ENCODE data around the gene CDT1. TPM values are rescaled to one million over a fixed set of nuclear protein-coding genes. Genes with fewer than 3 reads are reported as not detected.

Gene CDT1
- total RNA-seq, 1 donor, result 7.8 TPM

GRCh38 chr16:88798772-88799455, 4.7 kb upstream of the CDT1 start:
- TF ChIP-seq, protein P1, sequence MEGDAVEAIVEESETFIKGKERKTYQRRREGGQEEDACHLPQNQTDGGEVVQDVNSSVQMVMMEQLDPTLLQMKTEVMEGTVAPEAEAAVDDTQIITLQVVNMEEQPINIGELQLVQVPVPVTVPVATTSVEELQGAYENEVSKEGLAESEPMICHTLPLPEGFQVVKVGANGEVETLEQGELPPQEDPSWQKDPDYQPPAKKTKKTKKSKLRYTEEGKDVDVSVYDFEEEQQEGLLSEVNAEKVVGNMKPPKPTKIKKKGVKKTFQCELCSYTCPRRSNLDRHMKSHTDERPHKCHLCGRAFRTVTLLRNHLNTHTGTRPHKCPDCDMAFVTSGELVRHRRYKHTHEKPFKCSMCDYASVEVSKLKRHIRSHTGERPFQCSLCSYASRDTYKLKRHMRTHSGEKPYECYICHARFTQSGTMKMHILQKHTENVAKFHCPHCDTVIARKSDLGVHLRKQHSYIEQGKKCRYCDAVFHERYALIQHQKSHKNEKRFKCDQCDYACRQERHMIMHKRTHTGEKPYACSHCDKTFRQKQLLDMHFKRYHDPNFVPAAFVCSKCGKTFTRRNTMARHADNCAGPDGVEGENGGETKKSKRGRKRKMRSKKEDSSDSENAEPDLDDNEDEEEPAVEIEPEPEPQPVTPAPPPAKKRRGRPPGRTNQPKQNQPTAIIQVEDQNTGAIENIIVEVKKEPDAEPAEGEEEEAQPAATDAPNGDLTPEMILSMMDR (IDR thresholded peaks at IDR 0.05; ENCODE audit: insufficient read depth, low read depth, low read length), result no peak
- DNase-seq (ENCODE audit: low read depth), result no peak
- H3K4me3 ChIP-seq (ENCODE audit: low read depth, low read length), result no peak overlapping the region

DNA sequence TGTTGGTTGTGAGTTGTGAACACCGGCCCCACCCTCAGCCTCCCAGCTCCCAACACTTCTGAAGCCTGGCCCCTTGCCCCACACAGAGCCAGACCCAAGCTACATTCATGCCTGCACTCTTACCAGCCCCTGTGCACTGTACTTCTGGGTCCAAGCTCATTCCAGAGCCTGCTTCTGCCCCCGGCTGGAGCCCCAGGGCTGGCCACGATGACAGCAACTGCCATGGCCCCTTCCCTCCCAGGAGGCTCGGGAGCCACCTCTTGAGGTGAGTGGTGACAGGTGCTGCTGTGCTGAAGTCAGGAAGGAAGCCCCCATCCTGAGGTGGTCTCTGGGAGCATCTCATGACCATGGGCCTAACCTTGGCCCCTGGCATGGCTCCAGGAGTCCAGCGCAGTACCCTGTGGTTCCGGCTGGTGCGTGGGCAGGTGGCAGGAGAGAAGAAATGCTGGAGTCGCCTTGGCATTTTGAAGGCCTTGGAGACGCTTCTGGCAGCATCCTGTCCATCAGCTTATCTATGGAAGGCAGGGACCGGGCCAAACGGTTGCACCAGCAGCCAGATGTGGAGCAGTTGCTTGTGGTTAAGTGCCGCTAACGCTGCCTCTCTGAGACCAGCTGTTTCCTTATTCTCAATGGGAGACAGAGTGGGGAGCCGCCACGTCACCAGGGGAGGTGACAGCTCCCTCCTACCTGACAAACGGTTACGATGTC, 3.9 kb upstream of the CDT1 start:
- no peak overlapping the region for H3K4me3 ChIP-seq (ENCODE audit: low read depth, low read length)
- no peak for DNase-seq (ENCODE audit: low read depth)
- TF ChIP-seq, protein P1 (IDR thresholded peaks at IDR 0.05; ENCODE audit: insufficient read depth, low read depth, low read length), result no peak

- H3K4me3 ChIP-seq (ENCODE audit: low read depth, low read length), result no peak overlapping the region
- TF ChIP-seq, protein P1 (IDR thresholded peaks at IDR 0.05; ENCODE audit: insufficient read depth, low read depth, low read length), result no peak
- no peak for DNase-seq (ENCODE audit: low read depth)
These were observed 3.4 kb upstream of the CDT1 start for GRCh38 chr16:88800277-88800592.

GRCh38 chr16:88804173-88804551, 573 bp downstream of the CDT1 start:
- H3K4me3 ChIP-seq (ENCODE audit: low read depth, low read length), result peak overlapping the region; percentile 69
- TF ChIP-seq, protein P1 (IDR thresholded peaks at IDR 0.05; ENCODE audit: insufficient read depth, low read depth, low read length), result no peak
- DNase-seq (ENCODE audit: low read depth), result no peak

GRCh38 chr16:88804552-88805339, 1.2 kb downstream of the CDT1 start:
- H3K4me3 ChIP-seq (ENCODE audit: low read depth, low read length), result peak overlapping the region; percentile 69
- DNase-seq (ENCODE audit: low read depth), result no peak
- TF ChIP-seq, protein P1 (IDR thresholded peaks at IDR 0.05; ENCODE audit: insufficient read depth, low read depth, low read length), result no peak

- TF ChIP-seq, protein P1 (IDR thresholded peaks at IDR 0.05; ENCODE audit: insufficient read depth, low read depth, low read length), result no peak
- DNase-seq (ENCODE audit: low read depth), result no peak
- no peak overlapping the region for H3K4me3 ChIP-seq (ENCODE audit: low read depth, low read length)
These were observed 1.7 kb downstream of the CDT1 start for GRCh38 chr16:88805340-88805715.

Data from fibroblast of villous mesenchyme (primary cell).